HepG2 (cell line): ENCODE measurements around the gene NISCH. TPM values are rescaled to one million over a fixed set of nuclear protein-coding genes. Genes with fewer than 3 reads are reported as not detected.

Source experiments
- ATAC-seq: fragments of 200-7000 bp; cut with Tn5 transposase; 3 replicates; pipeline ENCODE4 v1.9.1; 2020; ENCODE audit warnings: mild to moderate bottlenecking, moderate library complexity
- BruUV-seq: library from RNA; stranded (reverse); fragments of 400-500 nt; replicated peaks from 2 replicates; lab custom pipeline; 2021; lab: Mats Ljungman, UMichigan
- CTCF ChIA-PET: fragments of 300-600 bp; formaldehyde crosslinking; extraction: SDS; loops from one replicate; lab custom pipeline; 2021; ENCODE audit warnings: low total read pairs, inconsistent platforms, low intra/inter-chr PET ratio; lab: Yijun Ruan, JAX
- POLR2A ChIA-PET: fragments of 350-600 bp; sonication (Branson Sonifier 250); formaldehyde crosslinking; loops from one replicate; lab custom pipeline; 2020; ENCODE audit warnings: antibody characterized with exemption, inconsistent platforms; lab: Yijun Ruan, JAX
- DNase-seq: peaks from one replicate; pipeline ENCODE4 v3.0.0-alpha.2; 2015; ENCODE audit warnings: low spot score
- FAIRE-seq: peaks from 3 replicates; lab custom pipeline; 2011; peaks lifted over from hg19 to GRCh38; lab: Jason Lieb, UNC
- H2AFZ ChIP-seq: one replicate; pipeline ENCODE4 v1.6.1; 2011; ENCODE audit warnings: low read length, inconsistent platforms
- H3K27ac ChIP-seq: fragments of 300-600 bp; 3 replicates; pipeline ENCODE4 v1.8.0; 2011; ENCODE audit warnings: mixed run types, mild to moderate bottlenecking, mixed read lengths, low read length, inconsistent platforms; ENCODE audit not compliant: insufficient read depth; ENCODE audit errors: extremely low read length
- H3K27me3 ChIP-seq, 2 experiments: fragments of 200-600 bp in 1 of 2; 2 replicates in 1 of 2; 3 replicates in 1 of 2; pipeline versions ENCODE4 v1.6.0 to v1.8.0; 2011; ENCODE audit warnings: low read length in 2 of 2, mild to moderate bottlenecking in 2 of 2, moderate library complexity in 2 of 2, inconsistent platforms in 1 of 2; ENCODE audit not compliant: insufficient read depth in 2 of 2, control insufficient read depth in 1 of 2
- H3K36me3 ChIP-seq, 2 experiments: fragments of 200-600 bp in 1 of 2; replicated peaks in 1 of 2; 2 replicates in 1 of 2; 3 replicates in 1 of 2; pipeline versions ENCODE4 v1.5.1 to v1.8.0; 2011; ENCODE audit warnings: low read length in 2 of 2, inconsistent platforms in 1 of 2; ENCODE audit not compliant: insufficient read depth in 2 of 2, control insufficient read depth in 1 of 2
- H3K4me1 ChIP-seq: 2 replicates; pipeline ENCODE4 v1.5.1; 2012; ENCODE audit warnings: low read length, inconsistent platforms; ENCODE audit not compliant: insufficient read depth
- H3K4me2 ChIP-seq: 2 replicates; pipeline ENCODE4 v1.6.0; 2011; ENCODE audit warnings: low read depth, low read length, inconsistent platforms
- H3K4me3 ChIP-seq, 3 experiments: fragments of 200-600 bp in 1 of 3; sonication (generic), shearing (Covaris generic) in 1 of 3; replicated peaks in 1 of 3; 2 replicates each; pipeline ENCODE4 v1.5.1; 2011 to 2016; ENCODE audit warnings: low read length in 3 of 3, inconsistent platforms in 2 of 3, low read depth in 2 of 3, mild to moderate bottlenecking in 2 of 3, control low read depth in 1 of 3, mixed read lengths in 1 of 3; ENCODE audit not compliant: insufficient read depth in 1 of 3
- H3K79me2 ChIP-seq: one replicate; pipeline ENCODE4 v1.6.1; 2011; ENCODE audit warnings: low read length, inconsistent platforms; ENCODE audit not compliant: insufficient read depth
- H3K9ac ChIP-seq: 2 replicates; pipeline ENCODE4 v1.6.0; 2011; ENCODE audit warnings: mild to moderate bottlenecking, low read depth, low read length, inconsistent platforms; ENCODE audit not compliant: insufficient read depth
- H3K9me3 ChIP-seq: 2 replicates; pipeline ENCODE4 v1.5.1; 2012; ENCODE audit warnings: mild to moderate bottlenecking, low read length
- H4K20me1 ChIP-seq: 2 replicates; pipeline ENCODE4 v1.6.0; 2011; ENCODE audit warnings: inconsistent platforms, mild to moderate bottlenecking, low read length, moderate library complexity; ENCODE audit not compliant: insufficient read depth
- AGO1 ChIP-seq: fragments of 200-400 bp; formaldehyde crosslinking; IDR thresholded peaks from 2 replicates; pipeline ENCODE4 v1.6.1; 2017; ENCODE audit warnings: mild to moderate bottlenecking, low read depth, low read length, moderate library complexity; ENCODE audit not compliant: poor library complexity, severe bottlenecking
- WGBS: methylation state at CpG from one replicate; pipeline ENCODE4 v1.1.6; 2017; ENCODE audit warnings: low lambda C conversion rate; 5-methylcytosine and 5-hydroxymethylcytosine counted together
- in situ Hi-C: cut with HindIII; loops from 2 replicates; pipeline ENCODE4 v1.10.0; 2017; ENCODE audit warnings: low pct_unique_long_range_greater_than_20kb; ENCODE audit not compliant: extremely low pct_ligation_motif_present
- intact Hi-C: fragments of 100-400 bp; cut with micrococcal nuclease; formaldehyde crosslinking; loops from one replicate; pipeline ENCODE4 v1.10.0; 2022; ENCODE audit not compliant: unreplicated experiment
- polyA plus RNA-seq, 8 experiments: library from polyadenylated mRNA; depleted of rRNA in 3 of 8; stranded (reverse) in 7 of 8; unstranded in 1 of 8; fragments of >200 nt; fragmentation: Illumina TruSeq in 4 of 8; extraction: Trizol in 4 of 8; gene quantifications; 2 replicates each; pipeline versions ENCODE4 v1.2.1 to v1.2.3, GENCODE V29; 2011 to 2016; ENCODE audit warnings: low read depth in 4 of 8, missing spikeins in 1 of 8, mixed read lengths in 1 of 8; ENCODE audit not compliant: insufficient read depth in 1 of 8
- total RNA-seq, 5 experiments: library from RNA; depleted of rRNA; stranded (reverse); fragments of >200 nt; fragmentation: Illumina TruSeq; extraction: Trizol; gene quantifications; 2 replicates each; pipeline ENCODE4 v1.2.3, GENCODE V29; 2016; ENCODE audit warnings: low read depth in 1 of 5
- TF ChIP-seq, protein P1 (sequence below): sonication (generic); formaldehyde crosslinking; IDR thresholded peaks from 2 replicates; pipeline ENCODE4 v1.5.0; 2020; ENCODE audit warnings: mild to moderate bottlenecking, missing genetic modification reagents, moderate library complexity
- TF ChIP-seq, protein P2 (sequence below): sonication (generic); formaldehyde crosslinking; IDR thresholded peaks from 2 replicates; pipeline ENCODE4 v1.4.0; 2020; ENCODE audit warnings: missing genetic modification reagents

NISCH gene
- total and polyA plus RNA-seq, 2 of the 13 experiments (the other 11 are each of a cell fraction or from before 2014, with no cell fraction given) = 27.0 to 47.6 TPM

DNA sequence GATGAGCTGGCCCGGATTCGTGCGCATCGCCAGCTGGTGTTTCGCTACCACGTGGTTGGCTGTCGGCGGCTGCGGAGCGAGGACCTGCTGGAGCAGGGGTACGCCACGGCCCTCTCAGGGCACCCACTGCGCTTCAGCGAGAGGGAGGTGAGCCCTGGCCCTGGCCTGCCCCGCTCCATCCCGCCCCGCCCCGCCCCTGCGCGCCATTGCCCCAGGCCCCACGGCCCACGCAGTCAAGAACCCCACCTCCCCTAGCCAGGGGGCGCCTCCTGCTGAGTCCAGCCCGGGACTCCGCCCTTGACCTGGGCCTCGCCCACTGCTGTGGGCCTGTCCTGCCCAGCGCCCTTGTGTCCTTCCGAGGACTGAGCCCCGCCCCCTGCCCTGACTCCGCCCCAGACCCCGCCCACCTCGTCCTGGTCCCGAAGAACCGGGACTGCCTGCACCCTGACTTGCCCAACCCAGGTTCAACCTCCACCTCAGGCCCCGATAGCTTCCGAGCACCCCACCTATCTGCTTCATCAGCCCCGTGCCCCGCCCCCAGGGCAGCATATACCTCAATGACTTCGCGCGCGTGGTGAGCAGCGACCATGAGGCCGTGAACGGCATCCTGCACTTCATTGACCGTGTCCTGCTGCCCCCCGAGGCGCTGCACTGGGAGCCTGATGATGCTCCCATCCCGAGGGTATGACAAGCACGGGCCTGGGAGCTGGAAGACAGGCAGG is 63.5 kb downstream of the NISCH start:
- BruUV-seq = no TSS peak
- TF ChIP-seq, protein P1, sequence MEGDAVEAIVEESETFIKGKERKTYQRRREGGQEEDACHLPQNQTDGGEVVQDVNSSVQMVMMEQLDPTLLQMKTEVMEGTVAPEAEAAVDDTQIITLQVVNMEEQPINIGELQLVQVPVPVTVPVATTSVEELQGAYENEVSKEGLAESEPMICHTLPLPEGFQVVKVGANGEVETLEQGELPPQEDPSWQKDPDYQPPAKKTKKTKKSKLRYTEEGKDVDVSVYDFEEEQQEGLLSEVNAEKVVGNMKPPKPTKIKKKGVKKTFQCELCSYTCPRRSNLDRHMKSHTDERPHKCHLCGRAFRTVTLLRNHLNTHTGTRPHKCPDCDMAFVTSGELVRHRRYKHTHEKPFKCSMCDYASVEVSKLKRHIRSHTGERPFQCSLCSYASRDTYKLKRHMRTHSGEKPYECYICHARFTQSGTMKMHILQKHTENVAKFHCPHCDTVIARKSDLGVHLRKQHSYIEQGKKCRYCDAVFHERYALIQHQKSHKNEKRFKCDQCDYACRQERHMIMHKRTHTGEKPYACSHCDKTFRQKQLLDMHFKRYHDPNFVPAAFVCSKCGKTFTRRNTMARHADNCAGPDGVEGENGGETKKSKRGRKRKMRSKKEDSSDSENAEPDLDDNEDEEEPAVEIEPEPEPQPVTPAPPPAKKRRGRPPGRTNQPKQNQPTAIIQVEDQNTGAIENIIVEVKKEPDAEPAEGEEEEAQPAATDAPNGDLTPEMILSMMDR (CRISPR knock-in tag) = 0 out of 2 replicates have a peak, but pooled peaks have one; percentile 25
- peak; percentile 10 for TF ChIP-seq AGO1
- TF ChIP-seq, protein P2, sequence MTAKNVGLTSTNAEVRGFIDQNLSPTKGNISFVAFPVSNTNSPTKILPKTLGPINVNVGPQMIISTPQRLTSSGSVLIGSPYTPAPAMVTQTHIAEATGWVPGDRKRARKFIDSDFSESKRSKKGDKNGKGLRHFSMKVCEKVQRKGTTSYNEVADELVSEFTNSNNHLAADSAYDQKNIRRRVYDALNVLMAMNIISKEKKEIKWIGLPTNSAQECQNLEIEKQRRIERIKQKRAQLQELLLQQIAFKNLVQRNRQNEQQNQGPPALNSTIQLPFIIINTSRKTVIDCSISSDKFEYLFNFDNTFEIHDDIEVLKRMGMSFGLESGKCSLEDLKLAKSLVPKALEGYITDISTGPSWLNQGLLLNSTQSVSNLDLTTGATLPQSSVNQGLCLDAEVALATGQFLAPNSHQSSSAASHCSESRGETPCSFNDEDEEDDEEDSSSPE (CRISPR knock-in tag) = no peak
- DNase-seq (no peak), FAIRE-seq (no peak), ATAC-seq (peak; percentile 6; the same call in 1 of the 3 replicates)
- Histone ChIP-seq H3K4me3 (no peak overlapping the region), H3K4me2 (peak overlapping the region; percentile 15; the same call in 1 of the 2 replicates), H3K9me3 (no peaks in the 10 kb centered on the region), H3K4me1 (peaks cover 27% of the 10 kb centered on the region), H4K20me1 (no peaks in the 10 kb centered on the region), H3K36me3 (peaks cover 0 to 2% of the 10 kb centered on the region in 2 experiments; a peak in 2 of 5 replicates), H3K79me2 (no peaks in the 10 kb centered on the region), H3K27ac (no peak overlapping the region), H3K27me3 (peaks cover 17 to 44% of the 10 kb centered on the region in 2 experiments), H2AFZ (no peak overlapping the region), H3K9ac (no peak overlapping the region)
- POLR2A ChIA-PET = interaction anchor here (1.0 to 1.4 kb wide), 2 partner anchors 8 to 13 kb away, joined by 3 to 5 read pairs; no protein-coding TSS in a partner anchor
- CTCF ChIA-PET = no interaction called here
- intact Hi-C loops (no loop called here), in situ Hi-C loops (no loop called here)
- 67% methylated on average over 25 of the region's 50 CpGs for WGBS
